AG04449 (cell line): Measurements from ENCODE around the gene DOCK9.

ENCODE experiments used
- CTCF ChIA-PET: fragments of 350-600 bp; formaldehyde crosslinking; extraction: SDS; loops from one replicate; lab custom pipeline; 2021; ENCODE audit warnings: antibody characterized with exemption; lab: Yijun Ruan, JAX
- POLR2A ChIA-PET: fragments of 400-600, 350-600 bp; formaldehyde crosslinking; extraction: SDS; loops from one replicate; lab custom pipeline; 2020; ENCODE audit warnings: antibody characterized with exemption, inconsistent platforms; lab: Yijun Ruan, JAX
- DNase-seq: peaks from one replicate; pipeline ENCODE4 v3.0.0-alpha.2; 2010; ENCODE audit warnings: low read depth, low spot score
- H3K4me3 ChIP-seq: 2 replicates; pipeline ENCODE4 v1.5.1; 2011; ENCODE audit warnings: low read depth, mild to moderate bottlenecking, control low read depth, low read length
- TF ChIP-seq, protein P1 (sequence below): IDR thresholded peaks from one replicate; pipeline ENCODE4 v1.5.1; 2011; ENCODE audit warnings: mild to moderate bottlenecking, moderate library complexity, low read length, control low read depth, inconsistent platforms; ENCODE audit not compliant: insufficient read depth; ENCODE audit errors: missing control alignments

The DOCK9 gene

DNA sequence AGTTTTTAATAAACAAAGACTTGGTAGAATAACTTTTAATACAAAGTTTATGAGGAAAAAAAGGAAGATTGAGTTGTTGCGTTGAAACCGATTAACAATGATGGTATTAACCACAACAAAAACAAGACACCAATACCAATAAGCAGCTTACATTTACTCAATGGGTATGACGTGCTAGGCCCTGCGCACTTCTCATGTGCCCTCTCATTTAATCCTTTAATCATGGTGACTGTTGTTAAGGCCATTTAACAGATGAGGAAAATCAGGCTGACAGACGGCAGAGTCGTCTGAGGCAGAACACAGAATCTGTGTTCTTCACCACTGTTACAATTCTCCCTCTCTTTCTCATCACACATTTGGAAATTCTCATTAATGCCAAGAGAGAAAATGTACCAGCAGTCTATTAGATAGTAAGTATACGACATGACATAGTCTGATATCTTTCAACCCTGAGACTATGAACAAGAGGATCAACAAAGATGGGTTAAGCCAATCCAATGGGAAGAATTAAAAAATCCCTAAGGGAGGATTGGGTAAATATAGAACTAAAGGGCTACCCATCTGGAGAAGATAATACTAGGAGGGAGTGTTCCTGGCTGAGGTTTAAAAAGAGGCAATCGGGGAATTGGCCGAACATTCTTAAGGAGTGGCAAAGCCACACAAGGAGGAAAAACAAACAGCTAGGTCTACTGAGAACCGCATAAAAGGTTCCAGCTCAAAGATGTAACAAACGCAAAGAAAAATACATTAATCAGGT is 54.0 kb downstream of the DOCK9 start:
- POLR2A ChIA-PET: no interaction called here
- TF ChIP-seq, protein P1, sequence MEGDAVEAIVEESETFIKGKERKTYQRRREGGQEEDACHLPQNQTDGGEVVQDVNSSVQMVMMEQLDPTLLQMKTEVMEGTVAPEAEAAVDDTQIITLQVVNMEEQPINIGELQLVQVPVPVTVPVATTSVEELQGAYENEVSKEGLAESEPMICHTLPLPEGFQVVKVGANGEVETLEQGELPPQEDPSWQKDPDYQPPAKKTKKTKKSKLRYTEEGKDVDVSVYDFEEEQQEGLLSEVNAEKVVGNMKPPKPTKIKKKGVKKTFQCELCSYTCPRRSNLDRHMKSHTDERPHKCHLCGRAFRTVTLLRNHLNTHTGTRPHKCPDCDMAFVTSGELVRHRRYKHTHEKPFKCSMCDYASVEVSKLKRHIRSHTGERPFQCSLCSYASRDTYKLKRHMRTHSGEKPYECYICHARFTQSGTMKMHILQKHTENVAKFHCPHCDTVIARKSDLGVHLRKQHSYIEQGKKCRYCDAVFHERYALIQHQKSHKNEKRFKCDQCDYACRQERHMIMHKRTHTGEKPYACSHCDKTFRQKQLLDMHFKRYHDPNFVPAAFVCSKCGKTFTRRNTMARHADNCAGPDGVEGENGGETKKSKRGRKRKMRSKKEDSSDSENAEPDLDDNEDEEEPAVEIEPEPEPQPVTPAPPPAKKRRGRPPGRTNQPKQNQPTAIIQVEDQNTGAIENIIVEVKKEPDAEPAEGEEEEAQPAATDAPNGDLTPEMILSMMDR: no peak
- CTCF ChIA-PET: interaction anchor here (0.5 kb wide), 1 partner anchor 219 kb away, joined by 3 read pairs; no protein-coding TSS in a partner anchor
- no peak for DNase-seq
- H3K4me3 ChIP-seq: no peak overlapping the region

DNA sequence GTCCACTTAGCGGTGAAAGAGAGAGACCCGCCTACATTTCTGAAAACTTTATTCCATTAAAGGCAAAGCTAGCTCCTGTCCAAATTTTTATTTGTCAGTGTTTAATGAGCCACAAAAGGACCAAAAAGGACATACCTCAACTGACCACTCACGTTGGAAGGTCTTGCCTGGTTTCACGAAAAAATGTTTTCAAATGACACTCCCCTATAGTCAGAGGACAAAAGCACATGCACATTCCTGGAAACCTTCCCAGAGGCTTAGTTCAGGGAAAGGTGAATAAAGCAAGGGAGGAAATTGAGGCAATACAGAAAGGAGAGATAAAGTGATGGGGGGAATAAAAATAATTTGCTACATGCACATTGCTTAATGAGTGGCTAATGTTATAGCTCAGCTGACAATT is 55.6 kb downstream of the DOCK9 start:
- TF ChIP-seq, protein P1: no peak
- H3K4me3 ChIP-seq: no peak overlapping the region
- ChIA-PET CTCF (no interaction called here), POLR2A (no interaction called here)
- DNase-seq: no peak

DNA sequence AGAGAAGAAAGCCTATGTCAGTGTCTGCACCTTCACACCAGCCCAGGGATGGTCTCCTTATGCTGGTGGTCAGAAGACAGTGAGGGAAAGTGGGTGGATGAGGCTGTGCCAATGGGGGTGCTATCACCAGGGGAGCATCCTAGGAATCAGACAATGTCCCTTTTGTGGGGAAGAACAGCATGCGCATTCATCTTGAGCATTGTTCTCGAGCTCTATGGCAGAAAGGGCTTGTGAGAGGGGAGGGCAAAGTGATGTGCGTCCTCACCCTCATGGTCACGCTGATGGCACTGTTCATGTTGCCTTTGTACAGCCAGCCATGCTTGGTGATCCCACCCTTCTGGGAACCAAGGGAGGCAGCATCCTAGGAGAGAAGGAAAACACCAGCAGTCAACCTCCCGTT is 56.1 kb downstream of the DOCK9 start:
- TF ChIP-seq, protein P1: no peak
- DNase-seq: no peak
- no peak overlapping the region for H3K4me3 ChIP-seq
- ChIA-PET POLR2A (no interaction called here), CTCF (no interaction called here)

DNA sequence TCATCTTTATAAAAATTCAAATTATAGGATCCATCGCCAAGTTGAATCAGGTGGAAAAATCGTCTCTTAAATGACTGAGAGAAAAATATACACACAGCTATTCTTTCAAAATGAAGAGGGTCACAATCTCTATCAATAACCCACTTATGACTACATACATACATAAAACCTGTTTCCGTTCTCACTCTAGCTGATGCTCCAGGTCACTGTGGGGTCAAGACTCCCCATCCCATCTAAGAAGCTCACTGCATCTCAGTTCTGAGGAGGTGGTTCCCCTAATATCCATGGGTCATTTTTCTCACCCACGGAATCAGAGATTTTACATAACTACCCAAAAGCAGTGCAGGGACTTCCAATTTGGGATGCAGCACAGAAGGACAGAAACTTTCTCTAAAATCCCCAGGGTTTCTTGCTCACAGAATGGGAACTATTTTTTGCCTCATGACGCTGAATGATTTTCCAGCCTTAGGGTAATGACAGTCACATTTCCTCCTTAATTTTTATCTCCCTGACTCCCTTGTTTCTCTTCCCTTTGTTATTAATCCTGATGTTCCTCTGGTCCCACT is 56.8 kb downstream of the DOCK9 start:
- ChIA-PET CTCF (no interaction called here), POLR2A (no interaction called here)
- no peak for DNase-seq
- TF ChIP-seq, protein P1: no peak
- no peak overlapping the region for H3K4me3 ChIP-seq

DNA sequence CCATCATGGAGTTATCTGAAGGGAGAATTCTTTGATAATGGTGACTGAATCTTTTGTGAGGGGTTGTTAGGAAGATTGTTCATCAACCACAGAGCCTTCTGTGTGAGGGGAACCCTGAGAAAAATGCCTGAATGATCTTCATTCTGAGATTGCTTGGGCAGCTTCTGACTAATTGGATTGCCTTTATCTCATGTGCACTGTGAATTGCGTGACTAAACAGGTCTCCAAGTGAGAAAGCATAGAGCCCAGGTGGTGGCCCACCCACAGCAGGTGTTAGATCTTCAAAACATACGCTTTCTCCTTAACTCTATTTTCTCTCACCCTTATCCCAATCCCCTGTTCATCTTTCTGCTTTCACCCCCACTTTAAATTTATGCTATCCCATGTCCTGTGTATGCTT is 58.3 kb downstream of the DOCK9 start:
- ChIA-PET POLR2A (no interaction called here), CTCF (no interaction called here)
- DNase-seq: no peak
- no peak overlapping the region for H3K4me3 ChIP-seq
- TF ChIP-seq, protein P1: no peak

DNA sequence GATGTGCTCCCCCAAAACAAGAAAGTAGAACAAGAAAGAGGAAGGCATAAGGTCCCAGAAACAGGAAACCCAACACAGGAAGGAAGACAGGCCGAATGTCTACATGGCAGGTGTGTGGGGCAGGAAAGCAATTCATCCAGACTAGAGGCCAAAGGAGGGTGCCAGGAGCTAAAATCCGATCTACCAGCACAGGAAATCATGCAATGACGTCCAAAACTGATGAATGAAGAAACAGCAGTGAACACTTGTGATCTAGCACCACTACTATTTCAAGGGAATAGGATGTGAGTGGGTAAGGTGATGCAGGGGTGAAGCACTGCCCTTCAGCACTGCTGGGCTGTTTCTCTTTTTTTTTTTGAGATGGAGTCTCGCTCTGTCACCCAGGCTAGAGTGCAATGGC is 59.1 kb downstream of the DOCK9 start:
- ChIA-PET CTCF (interaction anchor here (0.9 kb wide), 1 partner anchor 75 kb away, joined by 3 read pairs; no protein-coding TSS in a partner anchor), POLR2A (no interaction called here)
- DNase-seq: no peak
- no peak overlapping the region for H3K4me3 ChIP-seq
- TF ChIP-seq, protein P1: no peak
